SK-N-SH (cell line): ENCODE results near the gene CR1L. TPM values are rescaled to one million over a fixed set of nuclear protein-coding genes. Genes with fewer than 3 reads are reported as not detected.
"Not testable (repeated sequence)": the region's sequence is repeated elsewhere in the genome, so short reads cannot be mapped to it uniquely, and the experiment has no call there.

ENCODE experiments used
- CTCF ChIA-PET: fragments of 300-600, 350-600 bp; formaldehyde crosslinking; extraction: SDS; loops from one replicate; lab custom pipeline; 2021; lab: Yijun Ruan, JAX
- POLR2A ChIA-PET: fragments of 350-600 bp; sonication (Branson Sonifier 250); formaldehyde crosslinking; extraction: SDS; loops from one replicate; lab custom pipeline; 2020; ENCODE audit warnings: antibody characterized with exemption, inconsistent platforms; lab: Yijun Ruan, JAX
- DNase-seq: peaks from one replicate; pipeline ENCODE4 v3.0.0; 2012
- H2AFZ ChIP-seq: fragments of 200-600 bp; sonication (generic); 2 replicates; pipeline ENCODE4 v1.8.1; 2016; ENCODE audit warnings: antibody characterized with exemption, mild to moderate bottlenecking, low read depth
- H3F3A ChIP-seq: fragments of 200-600 bp; sonication (generic); replicated peaks from 2 replicates; pipeline ENCODE3; 2016; ENCODE audit warnings: antibody characterized with exemption, mild to moderate bottlenecking; ENCODE audit not compliant: insufficient read depth
- H3K27ac ChIP-seq, 2 experiments: fragments of 200-500 bp in 1 of 2; fragments of 200-600 bp in 1 of 2; sonication (Bioruptor generic) in 1 of 2; sonication (generic), shearing (Covaris generic) in 1 of 2; 2 replicates each; pipeline versions ENCODE4 v1.5.1 to v1.6.1; 2014 to 2016; ENCODE audit warnings: low read depth in 2 of 2, inconsistent platforms in 1 of 2, low read length in 1 of 2, mild to moderate bottlenecking in 1 of 2, mixed read lengths in 1 of 2
- H3K27me3 ChIP-seq: fragments of 200-600 bp; sonication (generic), shearing (Covaris generic); 2 replicates; pipeline ENCODE4 v1.6.1; 2016; ENCODE audit warnings: mixed run types; ENCODE audit not compliant: insufficient read depth
- H3K36me3 ChIP-seq, 2 experiments: fragments of 200-500 bp in 1 of 2; fragments of 200-600 bp in 1 of 2; sonication (Bioruptor generic) in 1 of 2; sonication (generic) in 1 of 2; replicated peaks in 1 of 2; 2 replicates each; pipeline versions ENCODE3 to v1.5.1; 2014 to 2016; ENCODE audit warnings: low read length in 1 of 2, mild to moderate bottlenecking in 1 of 2; ENCODE audit not compliant: insufficient read depth in 2 of 2, control insufficient read depth in 1 of 2
- H3K4me1 ChIP-seq, 2 experiments: fragments of 200-500 bp in 1 of 2; fragments of 200-600 bp in 1 of 2; sonication (Bioruptor generic) in 1 of 2; sonication (generic), shearing (Covaris generic) in 1 of 2; 2 replicates each; pipeline versions ENCODE4 v1.5.1 to v1.6.1; 2014 to 2016; ENCODE audit warnings: low read depth in 1 of 2, low read length in 1 of 2, mixed run types in 1 of 2; ENCODE audit not compliant: insufficient read depth in 2 of 2, control insufficient read depth in 1 of 2
- H3K4me2 ChIP-seq: fragments of 200-600 bp; sonication (generic), shearing (Covaris generic); 2 replicates; pipeline ENCODE4 v1.6.1; 2017; ENCODE audit warnings: mixed run types
- H3K4me3 ChIP-seq, 2 experiments: fragments of 200-500 bp in 1 of 2; fragments of 200-600 bp in 1 of 2; sonication (Bioruptor generic) in 1 of 2; sonication (generic), shearing (Covaris generic) in 1 of 2; 2 replicates each; pipeline versions ENCODE4 v1.5.1 to v1.8.1; 2014 to 2016; ENCODE audit warnings: low read depth in 2 of 2, inconsistent platforms in 1 of 2, low read length in 1 of 2, mild to moderate bottlenecking in 1 of 2, mixed read lengths in 1 of 2, moderate library complexity in 1 of 2
- H3K79me2 ChIP-seq: fragments of 200-600 bp; sonication (generic); 2 replicates; pipeline ENCODE4 v1.8.1; 2017; ENCODE audit warnings: mild to moderate bottlenecking; ENCODE audit not compliant: insufficient read depth
- H3K9ac ChIP-seq: fragments of 200-600 bp; sonication (generic); 2 replicates; pipeline ENCODE4 v1.6.1; 2017; ENCODE audit warnings: mixed run types
- H3K9me2 ChIP-seq: fragments of 200-600 bp; sonication (generic); 2 replicates; pipeline ENCODE4 v1.6.1; 2017; ENCODE audit warnings: mixed run types
- H3K9me3 ChIP-seq: fragments of 200-600 bp; sonication (generic); 2 replicates; pipeline ENCODE4 v1.6.1; 2017; ENCODE audit warnings: mixed run types, mild to moderate bottlenecking, moderate library complexity
- H4K20me1 ChIP-seq: fragments of 200-600 bp; sonication (generic); 2 replicates; pipeline ENCODE4 v1.6.1; 2017; ENCODE audit warnings: mild to moderate bottlenecking, mixed run types; ENCODE audit not compliant: insufficient read depth
- FOSL2 ChIP-seq: IDR thresholded peaks from 2 replicates; pipeline ENCODE4 v1.4.0; 2012; ENCODE audit warnings: low read depth, mild to moderate bottlenecking, moderate library complexity, borderline replicate concordance
- FOXJ3 ChIP-seq: sonication (generic); formaldehyde crosslinking; IDR thresholded peaks from 2 replicates; pipeline ENCODE4 v1.5.1; 2020; ENCODE audit warnings: mild to moderate bottlenecking, missing genetic modification reagents
- FOXM1 ChIP-seq: IDR thresholded peaks from 2 replicates; pipeline ENCODE4 v1.4.0; 2012; ENCODE audit warnings: low read depth, mild to moderate bottlenecking
- GABPA ChIP-seq: IDR thresholded peaks from 2 replicates; pipeline ENCODE4 v1.4.0; 2012; ENCODE audit warnings: low read depth, mild to moderate bottlenecking
- GATA2 ChIP-seq: sonication (generic); formaldehyde crosslinking; IDR thresholded peaks from 2 replicates; pipeline ENCODE4 v1.5.0; 2020; ENCODE audit warnings: mild to moderate bottlenecking, missing genetic modification reagents
- IRF3 ChIP-seq: fragments of 150-350 bp; IDR thresholded peaks from 2 replicates; pipeline ENCODE4 v1.6.1; 2016; ENCODE audit warnings: mild to moderate bottlenecking, low read depth, low read length
- JUND ChIP-seq: IDR thresholded peaks from 2 replicates; pipeline ENCODE4 v1.4.0; 2012
- MEF2A ChIP-seq: IDR thresholded peaks from 2 replicates; pipeline ENCODE4 v1.4.0; 2012; ENCODE audit warnings: low read depth, borderline replicate concordance
- NRF1 ChIP-seq: IDR thresholded peaks from 2 replicates; pipeline ENCODE4 v1.6.1; 2012; ENCODE audit warnings: low read depth, mild to moderate bottlenecking, low read length
- POLR2AphosphoS5 ChIP-seq: IDR thresholded peaks from 2 replicates; pipeline ENCODE4 v1.6.1; 2012; ENCODE audit warnings: low read depth, low read length
- RAD21 ChIP-seq: IDR thresholded peaks from 2 replicates; pipeline ENCODE4 v1.6.1; 2012; ENCODE audit warnings: mild to moderate bottlenecking, low read length
- RFX5 ChIP-seq: IDR thresholded peaks from 2 replicates; pipeline ENCODE4 v1.6.1; 2012; ENCODE audit warnings: mild to moderate bottlenecking, improper control_type of control experiment, low read length
- TAF1 ChIP-seq: IDR thresholded peaks from 2 replicates; pipeline ENCODE4 v1.6.1; 2012; ENCODE audit warnings: low read depth, mild to moderate bottlenecking, low read length, moderate library complexity, borderline replicate concordance
- TCF12 ChIP-seq: IDR thresholded peaks from 2 replicates; pipeline ENCODE4 v1.4.0; 2012
- TEAD4 ChIP-seq: IDR thresholded peaks from 2 replicates; pipeline ENCODE4 v1.4.0; 2012; ENCODE audit warnings: mild to moderate bottlenecking, borderline replicate concordance; ENCODE audit not compliant: insufficient read depth
- USF2 ChIP-seq: fragments of 150-350 bp; IDR thresholded peaks from 2 replicates; pipeline ENCODE4 v1.6.1; 2017; ENCODE audit warnings: antibody characterized with exemption, low read length, low read depth, borderline replicate concordance
- YY1 ChIP-seq: IDR thresholded peaks from 2 replicates; pipeline ENCODE4 v1.4.0; 2012; ENCODE audit warnings: low read depth, mild to moderate bottlenecking
- WGBS: methylation state at CpG from one replicate; pipeline ENCODE4 v1.1.6; 2017; ENCODE audit warnings: low lambda C conversion rate; 5-methylcytosine and 5-hydroxymethylcytosine counted together
- polyA plus RNA-seq, 3 experiments: library from polyadenylated mRNA; depleted of rRNA; stranded (reverse); fragments of >200 nt; gene quantifications; 2 replicates each; pipeline ENCODE4 v1.2.3, GENCODE V29; 2012

CR1L gene
- polyA plus RNA-seq, 1 of the 3 experiments (the other 2 are of a cell fraction) = not detected

GRCh38 chr1:207631137-207631536, 13.8 kb upstream of the CR1L start:
- DNase-seq = no peak
- H2AFZ ChIP-seq = no peak overlapping the region
- CTCF ChIA-PET = interaction anchor here (0.6 kb wide), 1 partner anchor 744 kb away, joined by 3 read pairs; no protein-coding TSS in a partner anchor
- 0% methylated on average over 1 of the region's 1 CpG for WGBS
- no peaks in the 10 kb centered on the region for H3F3A ChIP-seq
- no peak for TF ChIP-seq TAF1
- TF ChIP-seq GATA2 (CRISPR knock-in tag) = no peak
- no peak for TF ChIP-seq TCF12
- TF ChIP-seq TEAD4 = no peak
- TF ChIP-seq RAD21 = no peak
- TF ChIP-seq GABPA = no peak
- no peak for TF ChIP-seq POLR2AphosphoS5
- H3K9me3 ChIP-seq = no peaks in the 10 kb centered on the region
- no peaks in the 10 kb centered on the region for H3K36me3 ChIP-seq
- H3K4me1 ChIP-seq = no peaks in the 10 kb centered on the region
- H3K4me2 ChIP-seq = no peak overlapping the region
- no peaks in the 10 kb centered on the region for H3K9me2 ChIP-seq
- no peaks in the 10 kb centered on the region for H3K79me2 ChIP-seq
- POLR2A ChIA-PET = no interaction called here
- peaks cover 20% of the 10 kb centered on the region; the same call in 1 of the 2 replicates for H3K27me3 ChIP-seq
- H3K27ac ChIP-seq = no peak overlapping the region
- H3K9ac ChIP-seq = no peak overlapping the region
- no peak overlapping the region for H3K4me3 ChIP-seq
- H4K20me1 ChIP-seq = no peaks in the 10 kb centered on the region

GRCh38 chr1:207633226-207633625, 11.7 kb upstream of the CR1L start:
- Histone ChIP-seq H4K20me1 (no peaks in the 10 kb centered on the region), H3K79me2 (no peaks in the 10 kb centered on the region), H3F3A (no peaks in the 10 kb centered on the region)
- CTCF ChIA-PET = interaction anchor here (0.6 kb wide), 1 partner anchor 38 kb away, joined by 3 read pairs; no protein-coding TSS in a partner anchor
- TF ChIP-seq GATA2 (CRISPR knock-in tag) = no peak
- no peak for TF ChIP-seq NRF1
- no peak for TF ChIP-seq FOXM1
- TF ChIP-seq JUND = no peak
- TF ChIP-seq POLR2AphosphoS5 = no peak
- TF ChIP-seq MEF2A = no peak
- no peak for TF ChIP-seq IRF3
- TF ChIP-seq FOSL2 = no peak
- TF ChIP-seq FOXJ3 = no peak
- no peak for TF ChIP-seq TCF12
- TF ChIP-seq USF2 = no peak
- TF ChIP-seq YY1 = no peak
- TF ChIP-seq RAD21 = no peak
- TF ChIP-seq RFX5 = no peak
- TF ChIP-seq, all 33 proteins: peak for 0
- Histone ChIP-seq H2AFZ (no peak overlapping the region), H3K27ac (no peak overlapping the region), H3K9me3 (no peaks in the 10 kb centered on the region), H3K4me3 (no peak overlapping the region), H3K9me2 (no peaks in the 10 kb centered on the region), H3K4me1 (no peaks in the 10 kb centered on the region), H3K27me3 (peaks cover 29% of the 10 kb centered on the region; the same call in 1 of the 2 replicates), H3K4me2 (no peak overlapping the region), H3K9ac (no peak overlapping the region), H3K36me3 (no peaks in the 10 kb centered on the region)
- POLR2A ChIA-PET = no interaction called here
- no peak for DNase-seq

- 23% methylated on average over 12 of the region's 12 CpGs for WGBS
These were observed 11.1 kb upstream of the CR1L start for GRCh38 chr1:207633699-207634289.

GRCh38 chr1:207634293-207634692, 10.6 kb upstream of the CR1L start:
- CTCF ChIA-PET = not testable (repeated sequence)

More at GRCh38 chr1:207633699-207634289, 11.1 kb upstream of the CR1L start:
- H3K36me3 ChIP-seq, H3K9me3 ChIP-seq, H3K4me2 ChIP-seq, H3K27ac ChIP-seq, CTCF ChIA-PET, H3K9me2 ChIP-seq, H3K9ac ChIP-seq, DNase-seq, H2AFZ ChIP-seq, H3K4me3 ChIP-seq, H3K79me2 ChIP-seq, H4K20me1 ChIP-seq, H3K4me1 ChIP-seq, H3F3A ChIP-seq, POLR2A ChIA-PET: not testable (repeated sequence)
- peaks cover 34% of the 10 kb centered on the region; the same call in 1 of the 2 replicates for H3K27me3 ChIP-seq

More at GRCh38 chr1:207634293-207634692, 10.6 kb upstream of the CR1L start:
- H4K20me1 ChIP-seq, H3K4me3 ChIP-seq, H3K4me1 ChIP-seq, DNase-seq, H3K36me3 ChIP-seq, H3K27ac ChIP-seq, H3F3A ChIP-seq, H3K9me3 ChIP-seq, H2AFZ ChIP-seq, POLR2A ChIA-PET, H3K9me2 ChIP-seq, H3K4me2 ChIP-seq, H3K9ac ChIP-seq, H3K79me2 ChIP-seq: not testable (repeated sequence)
- H3K27me3 ChIP-seq = peaks cover 38% of the 10 kb centered on the region; the same call in 1 of the 2 replicates
- 30% methylated on average over 6 of the region's 6 CpGs for WGBS
